Muscle of leg (tissue), 11 donors: ENCODE results near the gene CERS1. TPM values are rescaled to one million over a fixed set of nuclear protein-coding genes. Genes with fewer than 3 reads are reported as not detected.

Experiments
- DNase-seq: peaks from one replicate; pipeline ENCODE4 v3.0.0; 2013
- H3K27ac ChIP-seq: one replicate; pipeline ENCODE4 v1.5.1; 2013; ENCODE audit warnings: mild to moderate bottlenecking, low read length, control low read depth
- H3K27me3 ChIP-seq: one replicate; pipeline ENCODE4 v1.6.1; 2013; ENCODE audit warnings: low read length; ENCODE audit not compliant: control insufficient read depth, insufficient read depth
- H3K36me3 ChIP-seq: one replicate; pipeline ENCODE4 v1.6.1; 2013; ENCODE audit warnings: low read length; ENCODE audit not compliant: control insufficient read depth, insufficient read depth
- H3K4me1 ChIP-seq: one replicate; pipeline ENCODE4 v1.6.1; 2013; ENCODE audit warnings: low read length; ENCODE audit not compliant: control insufficient read depth, insufficient read depth
- H3K4me3 ChIP-seq: one replicate; pipeline ENCODE4 v1.5.1; 2013; ENCODE audit warnings: low read length, control low read depth
- H3K9me3 ChIP-seq: replicated peaks from 2 replicates; pipeline ENCODE4 v1.6.1; 2013; ENCODE audit warnings: low read depth, low read length; ENCODE audit not compliant: control insufficient read depth
- WGBS: methylation state at CpG from one replicate; pipeline ENCODE4 v1.1.5; 2013; ENCODE audit warnings: missing lambda C conversion rate; ENCODE audit not compliant: insufficient coverage; 5-methylcytosine and 5-hydroxymethylcytosine counted together
- polyA plus RNA-seq, 8 donors: library from polyadenylated mRNA; unstranded; fragments of 120-200 nt; gene quantifications; one replicate each; pipeline versions ENCODE4 v1.2.1 to v1.2.3, GENCODE V29; 2013; ENCODE audit warnings: inconsistent platforms in 1 of 8, low replicate concordance in 1 of 8; ENCODE audit not compliant: insufficient read length in 8 of 8, insufficient read depth in 1 of 8
- total RNA-seq: library from RNA; stranded (reverse); fragments of 120-200 nt; gene quantifications from one replicate; pipeline ENCODE4 v1.2.4, GENCODE V29; 2013

Gene CERS1
- total and polyA plus RNA-seq, 9 donors, result 15.3 to 41.2 (median 34.9) TPM

DNA sequence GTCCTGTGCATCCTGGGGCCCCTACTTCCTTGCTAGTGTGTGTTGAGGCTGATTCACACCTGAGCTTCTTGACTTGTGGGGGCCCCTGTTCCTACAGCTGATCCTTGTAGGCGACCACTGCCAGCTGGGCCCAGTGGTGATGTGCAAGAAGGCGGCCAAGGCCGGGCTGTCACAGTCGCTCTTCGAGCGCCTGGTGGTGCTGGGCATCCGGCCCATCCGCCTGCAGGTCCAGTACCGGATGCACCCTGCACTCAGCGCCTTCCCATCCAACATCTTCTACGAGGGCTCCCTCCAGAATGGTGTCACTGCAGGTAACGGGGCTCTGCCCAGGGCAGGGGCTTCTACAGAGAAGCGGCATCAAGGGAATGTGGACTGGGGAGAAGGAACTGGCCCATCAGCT lies 38.7 kb downstream of the CERS1 start:
- DNase-seq, result no peak
- Histone ChIP-seq H3K4me1 (peaks cover 54% of the 10 kb centered on the region), H3K27ac (no peak overlapping the region), H3K36me3 (peaks cover 97% of the 10 kb centered on the region), H3K4me3 (no peak overlapping the region), H3K9me3 (no peaks in the 10 kb centered on the region), H3K27me3 (no peaks in the 10 kb centered on the region)
- 92% methylated on average over 10 of the region's 13 CpGs for WGBS

DNA sequence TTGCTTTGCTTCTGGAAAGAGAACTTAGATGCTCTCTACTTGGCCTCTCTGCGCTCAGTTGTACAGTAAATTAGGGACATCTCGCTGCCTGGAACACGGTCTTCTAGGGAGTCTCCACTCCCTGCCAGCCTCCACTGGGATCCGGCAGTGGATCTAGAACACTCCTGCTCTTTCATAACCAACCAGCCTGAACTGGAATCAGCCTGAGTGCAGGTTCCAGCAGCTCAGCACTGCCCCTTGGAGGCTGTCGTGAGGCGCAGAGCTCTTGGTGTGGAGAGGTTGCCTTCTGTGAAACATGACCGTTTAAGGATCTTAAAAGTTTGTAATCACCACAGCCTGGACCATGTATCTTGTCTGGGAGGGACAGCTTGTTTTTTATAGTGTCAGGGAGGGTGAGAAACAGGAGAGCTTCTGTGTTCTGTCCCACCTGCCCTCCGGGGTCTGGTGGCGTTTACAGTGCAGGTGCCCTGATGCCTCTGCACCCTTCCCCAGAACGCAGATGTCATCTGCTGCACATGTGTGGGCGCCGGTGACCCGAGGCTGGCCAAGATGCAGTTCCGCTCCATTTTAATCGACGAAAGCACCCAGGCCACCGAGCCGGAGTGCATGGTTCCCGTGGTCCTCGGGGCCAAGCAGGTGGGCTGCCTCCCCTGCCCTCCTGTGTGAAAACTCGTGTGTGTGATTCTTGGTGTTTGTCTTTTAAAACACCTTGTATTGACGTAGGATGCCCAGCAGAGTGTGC lies 39.4 kb downstream of the CERS1 start:
- WGBS, result 91% methylated on average over 17 of the region's 22 CpGs
- DNase-seq, result peak; percentile 64
- Histone ChIP-seq H3K9me3 (no peaks in the 10 kb centered on the region), H3K4me3 (no peak overlapping the region), H3K27ac (no peak overlapping the region), H3K36me3 (peaks cover 97% of the 10 kb centered on the region), H3K27me3 (no peaks in the 10 kb centered on the region), H3K4me1 (peaks cover 54% of the 10 kb centered on the region)

DNA sequence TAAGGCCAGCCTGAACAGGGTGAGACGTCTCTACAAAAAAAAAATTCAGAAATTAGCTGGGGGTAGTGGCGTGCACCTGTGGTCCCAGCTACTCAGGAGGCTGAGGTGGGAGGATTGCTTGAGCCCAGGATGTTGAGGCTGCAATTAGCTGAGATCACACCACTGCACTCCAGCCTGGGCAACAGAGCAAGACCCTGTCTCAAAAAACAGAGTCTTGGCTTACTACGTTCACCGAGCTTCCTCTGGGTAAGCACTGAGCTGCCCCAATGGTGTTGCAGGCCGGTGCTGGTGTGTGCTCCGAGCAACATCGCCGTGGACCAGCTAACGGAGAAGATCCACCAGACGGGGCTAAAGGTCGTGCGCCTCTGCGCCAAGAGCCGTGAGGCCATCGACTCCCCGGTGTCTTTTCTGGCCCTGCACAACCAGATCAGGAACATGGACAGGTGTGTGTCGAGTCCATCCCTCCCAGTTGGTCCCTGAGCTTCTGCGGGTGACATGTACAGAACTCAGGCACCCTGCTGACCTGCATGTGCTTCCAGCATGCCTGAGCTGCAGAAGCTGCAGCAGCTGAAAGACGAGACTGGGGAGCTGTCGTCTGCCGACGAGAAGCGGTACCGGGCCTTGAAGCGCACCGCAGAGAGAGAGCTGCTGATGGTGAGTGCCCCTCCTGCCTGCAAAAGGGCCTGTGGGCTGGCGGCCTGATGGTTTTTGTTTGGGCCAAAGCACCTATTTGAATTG lies 40.1 kb downstream of the CERS1 start:
- no peak for DNase-seq
- peaks cover 59% of the 10 kb centered on the region for H3K4me1 ChIP-seq

DNA sequence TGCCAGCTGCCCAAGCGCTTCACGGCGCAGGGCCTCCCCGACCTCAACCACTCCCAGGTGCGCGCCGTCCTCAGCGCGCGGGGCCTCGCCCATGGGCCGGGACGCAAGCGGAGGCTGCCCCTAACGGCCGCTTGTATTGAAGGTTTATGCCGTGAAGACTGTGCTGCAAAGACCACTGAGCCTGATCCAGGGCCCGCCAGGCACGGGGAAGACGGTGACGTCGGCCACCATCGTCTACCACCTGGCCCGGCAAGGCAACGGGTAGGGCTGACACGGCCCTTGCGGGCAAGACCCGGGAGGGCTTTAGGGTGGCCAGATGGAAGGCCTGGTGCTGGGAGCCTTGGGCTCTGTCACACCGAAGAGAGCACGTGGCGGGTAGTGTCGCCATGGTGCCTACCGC lies 41.0 kb downstream of the CERS1 start:
- WGBS, result 98% methylated on average over 28 of the region's 33 CpGs
- Histone ChIP-seq H3K4me3 (no peak overlapping the region), H3K27me3 (no peaks in the 10 kb centered on the region), H3K4me1 (peaks cover 61% of the 10 kb centered on the region), H3K9me3 (no peaks in the 10 kb centered on the region), H3K36me3 (peaks cover 97% of the 10 kb centered on the region), H3K27ac (no peak overlapping the region)
- DNase-seq, result no peak

More for the DNA sequence above, 40.1 kb downstream of the CERS1 start:
- no peak overlapping the region for H3K27ac ChIP-seq
- H3K9me3 ChIP-seq, result no peaks in the 10 kb centered on the region
- H3K36me3 ChIP-seq, result peaks cover 97% of the 10 kb centered on the region
- WGBS, result 90% methylated on average over 26 of the region's 27 CpGs
- no peak overlapping the region for H3K4me3 ChIP-seq
- no peaks in the 10 kb centered on the region for H3K27me3 ChIP-seq

DNA sequence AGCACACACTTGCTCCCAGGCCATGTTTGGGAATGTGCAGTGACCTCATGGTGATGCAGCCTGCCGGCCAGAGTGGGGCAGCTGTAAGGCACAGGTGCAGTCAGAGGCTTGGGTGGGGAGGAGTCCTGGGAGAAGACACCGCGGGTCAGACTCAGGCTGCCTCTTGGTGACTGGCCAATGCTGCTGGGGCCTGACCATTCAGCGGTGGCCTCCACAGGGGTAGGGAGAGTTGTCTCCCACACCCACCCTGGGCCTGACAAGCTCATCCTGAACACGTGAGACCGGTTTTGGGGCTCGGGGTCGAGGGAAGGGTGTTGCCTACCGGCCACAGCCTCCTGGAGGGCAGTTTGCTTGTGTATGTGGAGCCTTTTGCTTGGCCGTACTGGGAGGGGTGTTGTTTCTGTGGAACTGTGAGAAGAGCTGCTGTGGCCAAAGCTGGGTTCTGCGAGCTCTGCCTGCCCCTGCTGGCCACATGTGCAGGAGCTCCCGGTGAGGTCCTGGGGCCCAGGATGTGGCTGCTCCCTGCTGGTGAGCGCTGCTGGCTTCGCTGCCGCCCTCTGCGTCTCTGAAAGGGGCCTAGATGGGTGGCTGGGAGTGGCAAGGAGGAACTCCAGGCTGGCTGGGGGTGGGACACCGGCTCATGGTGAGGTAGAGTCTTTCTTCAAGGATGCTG lies 42.1 kb downstream of the CERS1 start:
- Histone ChIP-seq H3K27ac (peak overlapping the region; percentile 75), H3K36me3 (peaks cover 90% of the 10 kb centered on the region), H3K9me3 (no peaks in the 10 kb centered on the region), H3K27me3 (no peaks in the 10 kb centered on the region), H3K4me3 (no peak overlapping the region), H3K4me1 (peaks cover 61% of the 10 kb centered on the region)
- WGBS, result 57% methylated on average over 13 of the region's 17 CpGs
- no peak for DNase-seq

DNA sequence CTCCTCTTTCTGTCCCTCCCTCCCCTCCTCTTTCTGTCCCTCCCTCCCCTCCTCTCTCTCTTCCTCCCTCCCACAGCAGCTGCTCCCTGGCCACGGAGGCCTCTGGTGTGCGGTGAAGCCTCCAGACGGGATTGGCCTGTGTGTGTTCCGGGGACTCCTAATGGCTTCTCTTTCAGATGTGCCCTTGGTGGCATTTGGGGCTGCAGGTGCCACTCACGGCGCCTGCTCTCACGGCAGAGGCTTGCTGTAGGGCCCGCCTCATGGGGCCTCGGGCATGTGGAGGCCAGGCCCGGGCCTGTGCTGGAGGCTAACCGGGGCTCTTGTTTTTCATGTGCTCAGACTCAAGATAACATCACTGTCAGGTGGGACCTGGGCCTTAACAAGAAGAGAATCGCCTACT lies 43.3 kb downstream of the CERS1 start:
- WGBS, result 78% methylated on average over 9 of the region's 12 CpGs
- Histone ChIP-seq H3K4me3 (no peak overlapping the region), H3K27ac (peak overlapping the region; percentile 67), H3K4me1 (peaks cover 67% of the 10 kb centered on the region), H3K36me3 (peaks cover 85% of the 10 kb centered on the region), H3K9me3 (no peaks in the 10 kb centered on the region), H3K27me3 (no peaks in the 10 kb centered on the region)
- no peak for DNase-seq

DNA sequence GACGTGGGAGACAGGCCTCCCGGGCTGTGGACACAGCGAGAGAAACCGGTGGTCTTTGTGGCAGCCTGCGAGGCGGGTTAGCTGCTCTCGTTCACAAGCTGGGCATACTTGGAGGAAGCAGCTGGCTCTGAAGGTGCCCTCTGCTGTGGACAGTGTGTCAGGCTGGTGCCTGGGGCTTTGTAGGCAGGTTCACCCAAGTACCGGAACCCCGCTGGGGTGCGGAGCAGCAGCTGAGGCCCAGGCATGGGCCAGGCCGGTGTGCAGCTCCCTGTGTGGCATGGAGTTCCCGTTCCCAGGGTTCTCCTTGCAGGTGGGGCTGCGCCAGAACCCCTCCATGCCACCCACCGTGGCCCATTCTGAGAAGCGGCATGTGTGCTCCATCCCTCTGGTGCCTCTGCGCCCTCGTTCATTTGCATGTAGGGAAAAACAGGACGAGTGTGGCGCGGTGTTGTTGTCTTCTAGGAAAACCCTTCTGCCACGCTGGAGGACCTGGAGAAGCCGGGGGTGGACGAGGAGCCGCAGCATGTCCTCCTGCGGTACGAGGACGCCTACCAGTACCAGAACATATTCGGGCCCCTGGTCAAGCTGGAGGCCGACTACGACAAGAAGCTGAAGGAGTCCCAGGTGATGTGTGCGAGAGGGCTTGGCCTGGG lies 44.2 kb downstream of the CERS1 start:
- H3K27ac ChIP-seq, result no peak overlapping the region
- DNase-seq, result no peak
- peaks cover 80% of the 10 kb centered on the region for H3K36me3 ChIP-seq
- peaks cover 69% of the 10 kb centered on the region for H3K4me1 ChIP-seq
- no peak overlapping the region for H3K4me3 ChIP-seq
- H3K27me3 ChIP-seq, result no peaks in the 10 kb centered on the region
- no peaks in the 10 kb centered on the region for H3K9me3 ChIP-seq
- WGBS, result 95% methylated on average over 31 of the region's 31 CpGs

DNA sequence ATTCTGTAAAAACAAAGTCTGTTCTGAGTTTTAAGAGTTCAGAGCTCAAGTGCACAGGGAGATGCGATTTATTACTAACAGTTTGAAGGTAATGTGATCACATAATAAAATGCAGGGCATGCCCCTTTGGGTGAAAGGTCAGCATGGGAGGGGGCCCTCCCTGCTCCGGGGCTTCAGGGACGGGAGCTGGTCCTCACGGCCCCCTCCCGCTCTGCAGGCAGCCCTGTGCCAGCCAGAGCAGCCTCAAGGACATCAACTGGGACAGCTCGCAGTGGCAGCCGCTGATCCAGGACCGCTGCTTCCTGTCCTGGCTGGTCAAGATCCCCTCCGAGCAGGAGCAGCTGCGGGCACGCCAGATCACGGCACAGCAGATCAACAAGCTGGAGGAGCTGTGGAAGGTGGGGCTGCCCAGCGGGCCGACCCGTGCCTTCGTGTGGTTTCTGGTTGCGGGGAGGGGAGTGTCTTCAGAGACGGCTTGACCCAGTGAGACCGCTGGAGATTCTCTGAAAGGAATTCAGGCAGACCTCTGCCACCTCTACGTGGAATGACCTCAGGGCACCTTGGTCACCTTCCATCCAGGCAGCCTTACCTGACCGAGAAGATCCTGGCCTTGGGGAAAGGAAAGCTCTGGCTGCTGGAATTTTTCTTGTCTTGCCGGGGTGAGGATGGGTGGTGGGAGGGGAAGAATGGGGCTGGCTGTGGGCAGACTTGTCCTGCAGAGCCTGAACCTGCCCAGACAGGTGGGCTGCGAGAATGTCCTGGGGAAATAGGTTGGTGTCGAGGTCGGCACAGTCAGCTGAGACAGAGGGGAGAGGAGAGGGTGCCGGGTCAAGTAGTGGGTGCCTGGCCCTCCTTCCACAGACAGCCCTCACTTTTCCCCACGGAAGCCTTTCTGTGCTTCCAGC lies 45.2 kb downstream of the CERS1 start:
- 64% methylated on average over 16 of the region's 27 CpGs for WGBS
- Histone ChIP-seq H3K36me3 (peaks cover 75% of the 10 kb centered on the region), H3K9me3 (no peaks in the 10 kb centered on the region), H3K27me3 (no peaks in the 10 kb centered on the region), H3K4me3 (no peak overlapping the region), H3K4me1 (peaks cover 63% of the 10 kb centered on the region), H3K27ac (peak overlapping the region; percentile 86)
- no peak for DNase-seq

DNA sequence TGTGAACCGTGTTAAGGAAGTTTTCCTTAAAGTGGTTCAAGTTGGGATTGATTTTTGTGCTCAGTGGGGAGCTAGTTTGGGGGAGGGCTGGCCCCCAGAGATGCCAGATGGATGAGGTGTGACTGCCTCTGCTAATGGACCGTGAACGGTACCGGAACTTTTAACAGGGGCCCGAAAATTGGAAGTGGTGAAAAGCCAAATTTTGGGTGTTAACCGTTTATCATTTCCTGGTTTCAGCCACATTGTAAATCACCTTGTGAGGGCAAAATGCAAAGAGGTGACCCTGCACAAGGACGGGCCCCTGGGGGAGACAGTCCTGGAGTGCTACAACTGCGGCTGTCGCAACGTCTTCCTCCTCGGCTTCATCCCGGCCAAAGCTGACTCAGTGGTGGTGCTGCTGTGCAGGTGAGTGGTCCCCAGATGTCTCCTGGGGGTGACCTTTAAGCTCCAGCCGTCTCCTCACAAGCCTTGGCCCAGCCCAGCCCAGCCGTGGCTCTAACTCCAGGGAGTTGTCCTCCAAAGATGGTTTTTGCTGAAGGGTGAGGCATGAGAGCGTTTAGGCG lies 46.0 kb downstream of the CERS1 start:
- no peaks in the 10 kb centered on the region for H3K9me3 ChIP-seq
- peaks cover 71% of the 10 kb centered on the region for H3K36me3 ChIP-seq
- H3K4me1 ChIP-seq, result peaks cover 63% of the 10 kb centered on the region
- no peak overlapping the region for H3K4me3 ChIP-seq
- 41% methylated on average over 15 of the region's 16 CpGs for WGBS
- H3K27me3 ChIP-seq, result no peaks in the 10 kb centered on the region
- H3K27ac ChIP-seq, result peak overlapping the region; percentile 86
- DNase-seq, result no peak
